Measurements from ENCODE around the gene GPR146. TPM values are rescaled to one million over a fixed set of nuclear protein-coding genes. Genes with fewer than 3 reads are reported as not detected.

The GPR146 gene
- total and polyA plus RNA-seq, 9 of the 15 experiments (the other 6 are each of a cell fraction or from before 2014, with no cell fraction given), result 0.22 to 3.6 (median 0.64) TPM; not detected in 2

DNA sequence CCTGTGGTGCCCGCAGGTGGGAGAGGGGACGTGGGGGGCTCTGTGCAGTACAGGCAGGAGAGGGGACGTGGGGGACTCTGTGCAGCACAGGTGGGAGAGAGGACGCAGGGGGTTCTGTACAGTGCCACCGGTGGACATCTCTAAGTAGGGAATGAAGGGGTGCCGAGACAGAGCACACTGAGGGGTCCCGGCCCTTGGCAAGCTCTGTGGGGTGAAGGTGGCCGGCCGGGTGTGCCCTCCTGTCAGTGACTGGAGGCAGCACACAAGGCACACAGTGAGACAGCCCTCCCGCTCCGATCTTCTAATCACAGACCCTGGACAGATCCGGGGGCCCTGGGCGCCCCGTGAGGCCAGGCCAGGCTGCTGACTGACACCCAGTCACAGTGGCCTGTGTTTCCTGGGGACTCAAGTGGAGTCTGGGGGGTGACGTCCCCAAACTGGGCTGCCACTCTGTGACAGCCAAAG is 11.2 kb downstream of the GPR146 start (continued):
- TF ChIP-seq RERE (CRISPR knock-in tag; IDR thresholded peaks at IDR 0.05; ENCODE audit: borderline replicate concordance) (0 out of 2 replicates have a peak, but pooled peaks have one; percentile 9), KLF1 (tag; IDR thresholded peaks at IDR 0.05) (no peak), POLR2A (conservative IDR thresholded peaks at IDR 0.05) (no peak), SUPT5H (IDR thresholded peaks at IDR 0.05) (no peak), SAFB (IDR thresholded peaks at IDR 0.05; ENCODE audit: borderline replicate concordance, low read depth, low read length) (no peak), RBFOX2 (IDR thresholded peaks at IDR 0.05; ENCODE audit: low read depth, low read length) (peak; percentile 14; the same call in 1 of the 2 replicates), TCF3 (CRISPR knock-in tag; IDR thresholded peaks at IDR 0.05) (no peak), JUNB (CRISPR knock-in tag; conservative IDR thresholded peaks at IDR 0.05) (no peak), RBM22 (IDR thresholded peaks at IDR 0.05; ENCODE audit: low read depth, low read length, poor library complexity, severe bottlenecking) (no peak), TGIF2 (CRISPR knock-in tag; IDR thresholded peaks at IDR 0.05) (no peak), ZNF639 (CRISPR knock-in tag; conservative IDR thresholded peaks at IDR 0.05 in 1 of 2, IDR thresholded peaks at IDR 0.05 in 1 of 2) (no peak), CTBP1 (IDR thresholded peaks at IDR 0.05; ENCODE audit: borderline replicate concordance) (0 out of 2 replicates have a peak, but pooled peaks have one; percentile 5), RFX7 (CRISPR knock-in tag; IDR thresholded peaks at IDR 0.05) (no peak), KAT7 (CRISPR knock-in tag; IDR thresholded peaks at IDR 0.05; ENCODE audit: borderline replicate concordance) (0 out of 2 replicates have a peak, but pooled peaks have one; percentile 40), FOXJ3 (CRISPR knock-in tag; IDR thresholded peaks at IDR 0.05) (no peak), MED1 (CRISPR knock-in tag; IDR thresholded peaks at IDR 0.05; ENCODE audit: borderline replicate concordance) (no peak), ELF4 (CRISPR knock-in tag; IDR thresholded peaks at IDR 0.05) (0 out of 2 replicates have a peak, but pooled peaks have one; percentile 14)
- TF ChIP-seq, protein P1, sequence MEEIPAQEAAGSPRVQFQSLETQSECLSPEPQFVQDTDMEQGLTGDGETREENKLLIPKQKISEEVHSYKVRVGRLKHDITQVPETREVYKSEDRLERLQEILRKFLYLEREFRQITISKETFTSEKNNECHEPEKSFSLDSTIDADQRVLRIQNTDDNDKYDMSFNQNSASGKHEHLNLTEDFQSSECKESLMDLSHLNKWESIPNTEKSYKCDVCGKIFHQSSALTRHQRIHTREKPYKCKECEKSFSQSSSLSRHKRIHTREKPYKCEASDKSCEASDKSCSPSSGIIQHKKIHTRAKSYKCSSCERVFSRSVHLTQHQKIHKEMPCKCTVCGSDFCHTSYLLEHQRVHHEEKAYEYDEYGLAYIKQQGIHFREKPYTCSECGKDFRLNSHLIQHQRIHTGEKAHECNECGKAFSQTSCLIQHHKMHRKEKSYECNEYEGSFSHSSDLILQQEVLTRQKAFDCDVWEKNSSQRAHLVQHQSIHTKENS (CRISPR knock-in tag; IDR thresholded peaks at IDR 0.05), result no peak
- TF ChIP-seq, protein P2, sequence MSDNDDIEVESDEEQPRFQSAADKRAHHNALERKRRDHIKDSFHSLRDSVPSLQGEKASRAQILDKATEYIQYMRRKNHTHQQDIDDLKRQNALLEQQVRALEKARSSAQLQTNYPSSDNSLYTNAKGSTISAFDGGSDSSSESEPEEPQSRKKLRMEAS (CRISPR knock-in tag; IDR thresholded peaks at IDR 0.05), result no peak
- TF ChIP-seq, protein P3, sequence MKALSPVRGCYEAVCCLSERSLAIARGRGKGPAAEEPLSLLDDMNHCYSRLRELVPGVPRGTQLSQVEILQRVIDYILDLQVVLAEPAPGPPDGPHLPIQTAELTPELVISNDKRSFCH (CRISPR knock-in tag; IDR thresholded peaks at IDR 0.05), result no peak
- TF ChIP-seq, protein P3 (tag; IDR thresholded peaks at IDR 0.05), result no peak
